Thoracic aorta (tissue), 2 donors: Measurements from ENCODE around the gene DNASE1L1. TPM values are rescaled to one million over a fixed set of nuclear protein-coding genes. Genes with fewer than 3 reads are reported as not detected.

ENCODE experiments used
- ATAC-seq: fragments of 150-250 bp; one replicate; pipeline ENCODE4 v1.8.0; 2017; ENCODE audit warnings: low read depth; ENCODE audit not compliant: insufficient number of reproducible peaks, low FRiP score
- DNase-seq: peaks from one replicate; pipeline ENCODE4 v3.0.0-alpha.2; 2020; ENCODE audit warnings: low spot score
- H3K27ac ChIP-seq, 2 donors: fragments of 200-600 bp; sonication (generic); 1 replicate in 1 of 2; 2 replicates in 1 of 2; pipeline ENCODE4 v1.5.1; 2016; ENCODE audit warnings: mild to moderate bottlenecking in 2 of 2, moderate library complexity in 2 of 2
- H3K27me3 ChIP-seq: fragments of 200-600 bp; sonication (generic); replicated peaks from 2 replicates; pipeline ENCODE4 v1.6.0; 2016; ENCODE audit warnings: mild to moderate bottlenecking; ENCODE audit not compliant: insufficient read depth
- H3K36me3 ChIP-seq: fragments of 200-600 bp; sonication (generic); one replicate; pipeline ENCODE4 v1.5.1; 2016
- H3K4me1 ChIP-seq, 2 donors: fragments of 200-600 bp; sonication (generic); 1 replicate in 1 of 2; 2 replicates in 1 of 2; pipeline versions ENCODE4 v1.5.1 to v1.6.0; 2016; ENCODE audit warnings: low read depth in 2 of 2, mild to moderate bottlenecking in 1 of 2; ENCODE audit not compliant: control insufficient read depth in 1 of 2
- H3K4me3 ChIP-seq: fragments of 200-600 bp; sonication (generic); 2 replicates; pipeline ENCODE4 v1.5.1; 2016; ENCODE audit warnings: mild to moderate bottlenecking
- H3K9me3 ChIP-seq: fragments of 200-600 bp; sonication (generic); 2 replicates; pipeline ENCODE4 v1.5.1; 2016
- total RNA-seq, 2 donors: library from RNA; depleted of rRNA; stranded (reverse); fragments of >200 nt; gene quantifications; one replicate each; pipeline versions ENCODE4 v1.1.0 to v1.2.3, GENCODE V29; 2016
- TF ChIP-seq, protein P1 (sequence below): fragments of 200-600 bp; sonication (generic); IDR thresholded peaks from one replicate; pipeline ENCODE4 v1.5.1; 2019; ENCODE audit warnings: antibody characterized with exemption

DNASE1L1 gene
- total RNA-seq, 2 donors from 2014 or later = 39.9 to 41.8 TPM

DNA sequence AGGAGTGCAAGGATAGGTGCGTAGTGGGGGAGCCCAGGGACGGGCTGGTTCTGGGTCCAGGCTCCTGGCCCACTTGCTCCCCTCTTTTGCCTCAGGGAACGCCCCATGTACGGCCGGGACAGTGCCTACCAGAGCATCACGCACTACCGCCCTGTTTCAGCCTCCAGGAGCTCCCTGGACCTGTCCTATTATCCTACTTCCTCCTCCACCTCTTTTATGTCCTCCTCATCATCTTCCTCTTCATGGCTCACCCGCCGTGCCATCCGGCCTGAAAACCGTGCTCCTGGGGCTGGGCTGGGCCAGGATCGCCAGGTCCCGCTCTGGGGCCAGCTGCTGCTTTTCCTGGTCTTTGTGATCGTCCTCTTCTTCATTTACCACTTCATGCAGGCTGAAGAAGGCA lies 28.3 kb downstream of the DNASE1L1 start:
- Histone ChIP-seq H3K27ac (peak overlapping the region in 1 of 2 donors; percentile 98), H3K36me3 (no peaks in the 10 kb centered on the region), H3K27me3 (no peaks in the 10 kb centered on the region), H3K4me1 (peaks cover 8 to 43% of the 10 kb centered on the region in 2 donors), H3K4me3 (peak overlapping the region; percentile 91), H3K9me3 (no peaks in the 10 kb centered on the region)
- DNase-seq (no peak), ATAC-seq (no peak)
- TF ChIP-seq, protein P1, sequence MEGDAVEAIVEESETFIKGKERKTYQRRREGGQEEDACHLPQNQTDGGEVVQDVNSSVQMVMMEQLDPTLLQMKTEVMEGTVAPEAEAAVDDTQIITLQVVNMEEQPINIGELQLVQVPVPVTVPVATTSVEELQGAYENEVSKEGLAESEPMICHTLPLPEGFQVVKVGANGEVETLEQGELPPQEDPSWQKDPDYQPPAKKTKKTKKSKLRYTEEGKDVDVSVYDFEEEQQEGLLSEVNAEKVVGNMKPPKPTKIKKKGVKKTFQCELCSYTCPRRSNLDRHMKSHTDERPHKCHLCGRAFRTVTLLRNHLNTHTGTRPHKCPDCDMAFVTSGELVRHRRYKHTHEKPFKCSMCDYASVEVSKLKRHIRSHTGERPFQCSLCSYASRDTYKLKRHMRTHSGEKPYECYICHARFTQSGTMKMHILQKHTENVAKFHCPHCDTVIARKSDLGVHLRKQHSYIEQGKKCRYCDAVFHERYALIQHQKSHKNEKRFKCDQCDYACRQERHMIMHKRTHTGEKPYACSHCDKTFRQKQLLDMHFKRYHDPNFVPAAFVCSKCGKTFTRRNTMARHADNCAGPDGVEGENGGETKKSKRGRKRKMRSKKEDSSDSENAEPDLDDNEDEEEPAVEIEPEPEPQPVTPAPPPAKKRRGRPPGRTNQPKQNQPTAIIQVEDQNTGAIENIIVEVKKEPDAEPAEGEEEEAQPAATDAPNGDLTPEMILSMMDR = no peak

DNA sequence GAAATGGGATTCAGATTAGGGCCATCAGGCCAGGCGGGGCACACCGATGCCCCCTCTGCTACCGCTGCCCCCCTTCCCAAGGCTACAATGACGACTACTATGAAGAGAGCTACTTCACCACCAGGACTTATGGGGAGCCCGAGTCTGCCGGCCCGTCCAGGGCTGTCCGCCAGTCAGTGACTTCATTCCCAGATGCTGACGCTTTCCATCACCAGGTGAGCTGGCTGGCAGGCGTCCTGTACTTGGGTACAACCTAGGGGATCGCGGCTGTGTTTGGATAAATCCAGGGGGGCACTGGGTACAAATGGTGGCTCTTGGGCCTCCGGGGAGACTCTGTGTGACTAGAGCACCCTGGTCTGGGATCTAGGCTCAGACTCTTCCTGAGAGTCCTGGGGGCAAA lies 28.9 kb downstream of the DNASE1L1 start:
- TF ChIP-seq, protein P1 = no peak
- Histone ChIP-seq H3K27me3 (no peaks in the 10 kb centered on the region), H3K4me1 (peaks cover 8 to 48% of the 10 kb centered on the region in 2 donors), H3K9me3 (no peaks in the 10 kb centered on the region), H3K4me3 (peak overlapping the region; percentile 91), H3K36me3 (no peaks in the 10 kb centered on the region), H3K27ac (peak overlapping the region; percentile 97 to 98)
- DNase-seq = no peak
- ATAC-seq = no peak

- H3K4me1 ChIP-seq = peaks cover 8 to 50% of the 10 kb centered on the region in 2 donors
Observed at GRCh38 chrX:154379569-154379951, 29.5 kb downstream of the DNASE1L1 start.

DNA sequence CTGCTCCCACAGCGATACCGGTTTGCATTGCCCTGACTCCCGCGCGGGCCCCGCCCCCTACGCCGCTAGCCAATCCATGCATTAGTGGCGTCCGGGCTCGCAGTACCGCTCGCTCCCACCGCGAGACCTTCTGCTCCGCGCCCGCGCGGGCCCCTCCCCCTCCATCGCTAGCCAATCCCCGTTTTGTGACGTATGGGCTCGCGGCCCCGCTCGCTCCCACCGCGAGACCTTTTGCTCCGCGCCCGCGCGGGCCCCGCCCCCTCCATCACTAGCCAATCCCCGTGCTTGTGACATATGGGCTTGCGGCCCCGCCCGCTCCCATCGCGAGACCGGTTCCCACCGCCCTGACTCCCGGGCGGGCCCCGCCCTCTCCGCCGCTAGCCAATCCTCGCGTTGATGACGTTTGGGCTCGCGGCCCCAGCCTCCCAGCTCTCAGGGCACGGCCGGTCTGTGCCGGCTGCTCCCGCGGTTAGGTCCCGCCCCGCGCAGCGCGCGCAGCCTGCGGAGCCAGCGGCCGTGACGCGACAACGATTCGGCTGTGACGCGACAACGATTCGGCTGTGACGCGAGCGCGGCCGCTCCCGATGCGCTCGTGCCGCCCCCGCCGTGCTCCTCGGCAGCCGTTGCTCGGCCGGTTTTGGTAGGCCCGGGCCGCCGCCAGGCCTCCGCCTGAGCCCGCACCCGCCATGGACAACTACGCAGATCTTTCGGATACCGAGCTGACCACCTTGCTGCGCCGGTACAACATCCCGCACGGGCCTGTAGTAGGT lies 30.1 kb downstream of the DNASE1L1 start, which contains the start of gene EMD:
TSS of gene EMD (plus strand) at position 497 of the 770 bp plus-strand sequence. CDS start at position 687, 190 bp downstream.
- H3K9me3 ChIP-seq = no peaks in the 10 kb centered on the region
- no peaks in the 10 kb centered on the region for H3K27me3 ChIP-seq
- no peaks in the 10 kb centered on the region for H3K36me3 ChIP-seq
- DNase-seq (peak; percentile 91), ATAC-seq (peak; percentile 75)
- TF ChIP-seq, protein P1 = peak; percentile 14
- peaks cover 8 to 45% of the 10 kb centered on the region in 2 donors for H3K4me1 ChIP-seq
- H3K27ac ChIP-seq = peak within 1 kb of the TSS; percentile 97 to 98
- peak within 1 kb of the TSS; percentile 91 for H3K4me3 ChIP-seq

More at GRCh38 chrX:154379569-154379951, 29.5 kb downstream of the DNASE1L1 start:
- Histone ChIP-seq H3K27me3 (no peaks in the 10 kb centered on the region), H3K27ac (peak overlapping the region; percentile 97 to 98), H3K36me3 (no peaks in the 10 kb centered on the region), H3K4me3 (peak overlapping the region; percentile 91), H3K9me3 (no peaks in the 10 kb centered on the region)
- no peak for DNase-seq
- TF ChIP-seq, protein P1 = no peak
- ATAC-seq = no peak

DNA sequence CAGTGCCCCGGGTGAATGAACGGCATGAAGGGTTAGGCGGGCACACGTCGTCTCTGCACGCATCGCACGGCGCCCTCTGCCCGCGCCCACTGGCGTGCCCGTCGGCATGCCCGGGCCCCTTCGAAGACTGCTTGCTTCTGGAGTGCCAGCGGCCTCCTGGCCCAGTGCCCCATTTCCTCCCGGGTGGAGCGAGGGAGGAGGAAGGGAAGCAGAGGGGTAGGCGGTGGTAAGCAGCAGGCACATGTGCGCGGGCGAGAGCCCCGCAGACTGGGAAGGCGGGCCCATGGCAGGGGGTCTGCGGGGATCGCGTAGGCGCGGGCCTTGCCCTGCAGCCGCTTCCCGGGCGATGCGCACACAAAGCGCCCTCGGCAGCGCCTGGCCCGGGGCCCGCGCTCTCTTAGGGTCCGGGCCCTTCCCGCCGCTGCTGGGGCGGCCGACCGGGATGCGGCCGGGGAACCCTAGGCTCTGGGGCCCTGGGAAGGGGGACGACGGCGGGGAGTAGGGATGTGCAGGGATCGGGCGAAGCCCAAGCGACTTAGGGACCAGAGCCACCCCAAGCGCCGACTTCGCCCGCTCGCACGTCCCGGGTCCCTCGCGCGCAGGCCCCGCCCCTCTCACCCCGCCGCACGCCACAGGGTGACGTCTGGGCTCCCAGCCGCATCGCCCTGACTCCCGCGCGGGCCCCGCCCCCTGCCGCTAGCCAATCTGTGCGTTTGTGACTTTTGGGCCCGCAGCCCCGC lies 30.8 kb downstream of the DNASE1L1 start:
- TF ChIP-seq, protein P1 = no peak
- no peaks in the 10 kb centered on the region for H3K27me3 ChIP-seq
- H3K36me3 ChIP-seq = no peaks in the 10 kb centered on the region
- H3K9me3 ChIP-seq = no peaks in the 10 kb centered on the region
- peak overlapping the region; percentile 76 for H3K4me3 ChIP-seq
- ATAC-seq (no peak), DNase-seq (no peak)
- peaks cover 8 to 37% of the 10 kb centered on the region in 2 donors for H3K4me1 ChIP-seq
- H3K27ac ChIP-seq = peak overlapping the region; percentile 97
